ENCODE measurements around the gene MIER3. TPM values are rescaled to one million over a fixed set of nuclear protein-coding genes. Genes with fewer than 3 reads are reported as not detected.

Gene MIER3
- total and polyA plus RNA-seq, 2 of the 13 experiments (the other 11 are each of a cell fraction or from before 2014, with no cell fraction given) = 14.6 to 38.8 TPM

DNA sequence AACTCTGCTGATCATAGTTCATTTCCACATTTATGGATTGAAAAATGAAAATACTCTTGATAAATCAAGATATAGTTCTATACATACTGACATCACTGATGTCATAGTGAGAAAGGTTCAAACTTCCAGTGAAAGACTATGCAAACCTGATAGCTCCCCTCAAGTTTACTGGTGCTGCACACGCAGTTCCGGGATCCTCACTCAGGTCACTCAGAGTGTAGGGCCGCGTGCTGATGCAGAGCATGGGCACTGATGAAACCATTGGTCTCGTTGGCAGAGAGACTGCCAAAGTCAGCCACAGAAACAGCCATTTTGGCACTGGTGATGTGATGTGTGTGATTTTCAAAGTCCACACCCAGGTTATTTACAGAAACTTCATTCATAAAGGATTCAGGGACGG is 29.0 kb downstream of the MIER3 start:
- Histone ChIP-seq H3K79me2 (ENCODE audit: insufficient read depth, low read length) (no peaks in the 10 kb centered on the region), H4K20me1 (ENCODE audit: insufficient read depth, low read length) (no peaks in the 10 kb centered on the region), H3K36me3 (replicated peaks in 1 of 2; ENCODE audit: control insufficient read depth in 1 of 2, insufficient read depth in 2 of 2, low read length in 2 of 2) (peaks cover 6 to 60% of the 10 kb centered on the region in 2 experiments; a peak in 4 of 5 replicates), H2AFZ (ENCODE audit: low read length) (no peak overlapping the region), H3K9me3 (ENCODE audit: low read length) (no peaks in the 10 kb centered on the region), H3K4me3 (replicated peaks in 1 of 3; ENCODE audit: insufficient read depth in 1 of 3, low read depth in 2 of 3, low read length in 3 of 3) (no peak overlapping the region), H3K4me1 (ENCODE audit: insufficient read depth, low read length) (peaks cover 13% of the 10 kb centered on the region), H3K4me2 (ENCODE audit: low read depth, low read length) (no peak overlapping the region), H3K27me3 (ENCODE audit: control insufficient read depth in 1 of 2, insufficient read depth in 2 of 2, low read length in 2 of 2) (no peaks in the 10 kb centered on the region), H3K9ac (ENCODE audit: insufficient read depth, low read depth, low read length) (no peak overlapping the region), H3K27ac (ENCODE audit: extremely low read length, insufficient read depth, low read length) (no peak overlapping the region)
- BruUV-seq (replicated peaks) = no TSS peak
- FAIRE-seq (no peak), DNase-seq (ENCODE audit: low spot score) (no peak), ATAC-seq (no peak)
- TF ChIP-seq SIX4 (CRISPR knock-in tag; IDR thresholded peaks at IDR 0.05) (no peak), RORA (CRISPR knock-in tag; IDR thresholded peaks at IDR 0.05) (no peak), ZNF75D (CRISPR knock-in tag; IDR thresholded peaks at IDR 0.05; ENCODE audit: borderline replicate concordance) (no peak), FOXJ3 (CRISPR knock-in tag; IDR thresholded peaks at IDR 0.05; ENCODE audit: borderline replicate concordance) (no peak), PRMT3 (CRISPR knock-in tag; IDR thresholded peaks at IDR 0.05; ENCODE audit: borderline replicate concordance, low read depth) (no peak), ZNF253 (CRISPR knock-in tag; IDR thresholded peaks at IDR 0.05; ENCODE audit: borderline replicate concordance) (no peak), FIP1L1 (IDR thresholded peaks at IDR 0.05; ENCODE audit: borderline replicate concordance, insufficient read depth, low read depth, low read length) (no peak), ZNF766 (CRISPR knock-in tag; IDR thresholded peaks at IDR 0.05; ENCODE audit: borderline replicate concordance) (no peak), ZC3H4 (CRISPR knock-in tag; IDR thresholded peaks at IDR 0.05; ENCODE audit: borderline replicate concordance) (no peak), KLF15 (CRISPR knock-in tag; IDR thresholded peaks at IDR 0.05; ENCODE audit: borderline replicate concordance) (no peak), KLF16 (CRISPR knock-in tag; IDR thresholded peaks at IDR 0.05) (no peak), NR2F2 (IDR thresholded peaks at IDR 0.05; ENCODE audit: borderline replicate concordance, low read depth) (no peak), ZNF768 (CRISPR knock-in tag; IDR thresholded peaks at IDR 0.05) (no peak), ZNF12 (CRISPR knock-in tag; IDR thresholded peaks at IDR 0.05) (no peak)
- TF ChIP-seq, protein P1, sequence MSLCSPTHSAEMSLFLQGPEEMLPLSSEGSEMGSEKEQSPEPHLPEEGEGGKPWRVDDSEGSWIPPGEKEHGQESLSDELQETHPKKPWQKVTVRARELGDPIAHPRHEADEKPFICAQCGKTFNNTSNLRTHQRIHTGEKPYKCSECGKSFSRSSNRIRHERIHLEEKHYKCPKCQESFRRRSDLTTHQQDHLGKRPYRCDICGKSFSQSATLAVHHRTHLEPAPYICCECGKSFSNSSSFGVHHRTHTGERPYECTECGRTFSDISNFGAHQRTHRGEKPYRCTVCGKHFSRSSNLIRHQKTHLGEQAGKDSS (CRISPR knock-in tag; IDR thresholded peaks at IDR 0.05; ENCODE audit: borderline replicate concordance, low read depth) = no peak
- TF ChIP-seq, protein P2, sequence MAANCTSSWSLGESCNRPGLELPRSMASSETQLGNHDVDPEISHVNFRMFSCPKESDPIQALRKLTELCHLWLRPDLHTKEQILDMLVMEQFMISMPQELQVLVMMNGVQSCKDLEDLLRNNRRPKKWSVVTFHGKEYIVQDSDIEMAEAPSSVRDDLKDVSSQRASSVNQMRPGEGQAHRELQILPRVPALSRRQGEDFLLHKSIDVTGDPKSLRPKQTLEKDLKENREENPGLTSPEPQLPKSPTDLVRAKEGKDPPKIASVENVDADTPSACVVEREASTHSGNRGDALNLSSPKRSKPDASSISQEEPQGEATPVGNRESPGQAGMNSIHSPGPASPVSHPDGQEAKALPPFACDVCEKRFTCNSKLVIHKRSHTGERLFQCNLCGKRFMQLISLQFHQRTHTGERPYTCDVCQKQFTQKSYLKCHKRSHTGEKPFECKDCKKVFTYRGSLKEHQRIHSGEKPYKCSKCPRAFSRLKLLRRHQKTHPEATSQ (CRISPR knock-in tag; IDR thresholded peaks at IDR 0.05; ENCODE audit: borderline replicate concordance) = no peak
- TF ChIP-seq, protein P3, sequence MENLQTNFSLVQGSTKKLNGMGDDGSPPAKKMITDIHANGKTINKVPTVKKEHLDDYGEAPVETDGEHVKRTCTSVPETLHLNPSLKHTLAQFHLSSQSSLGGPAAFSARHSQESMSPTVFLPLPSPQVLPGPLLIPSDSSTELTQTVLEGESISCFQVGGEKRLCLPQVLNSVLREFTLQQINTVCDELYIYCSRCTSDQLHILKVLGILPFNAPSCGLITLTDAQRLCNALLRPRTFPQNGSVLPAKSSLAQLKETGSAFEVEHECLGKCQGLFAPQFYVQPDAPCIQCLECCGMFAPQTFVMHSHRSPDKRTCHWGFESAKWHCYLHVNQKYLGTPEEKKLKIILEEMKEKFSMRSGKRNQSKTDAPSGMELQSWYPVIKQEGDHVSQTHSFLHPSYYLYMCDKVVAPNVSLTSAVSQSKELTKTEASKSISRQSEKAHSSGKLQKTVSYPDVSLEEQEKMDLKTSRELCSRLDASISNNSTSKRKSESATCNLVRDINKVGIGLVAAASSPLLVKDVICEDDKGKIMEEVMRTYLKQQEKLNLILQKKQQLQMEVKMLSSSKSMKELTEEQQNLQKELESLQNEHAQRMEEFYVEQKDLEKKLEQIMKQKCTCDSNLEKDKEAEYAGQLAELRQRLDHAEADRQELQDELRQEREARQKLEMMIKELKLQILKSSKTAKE (CRISPR knock-in tag; IDR thresholded peaks at IDR 0.05; ENCODE audit: borderline replicate concordance) = no peak
- POLR2A ChIA-PET = interaction anchor here (0.8 to 1.5 kb wide), 2 partner anchors 13 kb away, joined by 3 to 8 read pairs; partner anchors contain the start of gene SETD9
- in situ Hi-C loops (cut with HindIII; ENCODE audit: extremely low pct_ligation_motif_present, low pct_unique_long_range_greater_than_20kb) = no loop called here
- CTCF ChIA-PET (ENCODE audit: low intra/inter-chr PET ratio, low total read pairs) = no interaction called here
- intact Hi-C loops (cut with micrococcal nuclease; ENCODE audit: unreplicated experiment) = no loop called here
- WGBS (ENCODE audit: low lambda C conversion rate) = 98% methylated on average over 6 of the region's 6 CpGs
